Psoas muscle (tissue), 8 donors: ENCODE results near the gene SLC22A12. TPM values are rescaled to one million over a fixed set of nuclear protein-coding genes. Genes with fewer than 3 reads are reported as not detected.

ENCODE experiments used
- ATAC-seq, 4 donors: fragments of 200-7000 bp; cut with Tn5 transposase; one replicate each; pipeline ENCODE4 v1.9.1; 2020; ENCODE audit warnings: moderate library complexity in 3 of 4, mild to moderate bottlenecking in 2 of 4
- DNase-seq, 2 donors: peaks; one replicate each; pipeline ENCODE4 v3.0.0-alpha.2; 2020
- H3K27ac ChIP-seq: fragments of 200-600 bp; one replicate; pipeline ENCODE4 v1.8.0; 2022
- H3K27me3 ChIP-seq, 3 donors: fragments of 200-600 bp in 1 of 3; one replicate each; pipeline versions ENCODE4 v1.6.1 to v1.8.0; 2013 to 2022; ENCODE audit warnings: low read length in 2 of 3, mild to moderate bottlenecking in 2 of 3, moderate library complexity in 1 of 3; ENCODE audit not compliant: insufficient read depth in 3 of 3
- H3K36me3 ChIP-seq, 2 donors: fragments of 200-600 bp in 1 of 2; one replicate each; pipeline versions ENCODE4 v1.6.1 to v1.8.0; 2013 to 2022; ENCODE audit warnings: low read depth in 1 of 2, mild to moderate bottlenecking in 1 of 2, moderate library complexity in 1 of 2; ENCODE audit not compliant: insufficient read depth in 1 of 2
- H3K4me1 ChIP-seq: fragments of 200-600 bp; one replicate; pipeline ENCODE4 v1.8.0; 2022
- H3K4me3 ChIP-seq: fragments of 200-600 bp; one replicate; pipeline ENCODE4 v1.8.0; 2022; ENCODE audit warnings: mild to moderate bottlenecking
- H3K9me3 ChIP-seq: fragments of 200-600 bp; one replicate; pipeline ENCODE4 v1.8.0; 2022
- CTCF ChIP-seq: fragments of 200-600 bp; IDR thresholded peaks from one replicate; pipeline ENCODE4 v1.8.0; 2022; ENCODE audit warnings: antibody characterized with exemption
- WGBS, 3 donors: extraction: QIAGEN DNeasy Blood & Tissue Kit; methylation state at CpG; one replicate each; pipeline versions ENCODE4 v1.1.6 to v1.1.7; 2013; 5-methylcytosine and 5-hydroxymethylcytosine counted together
- intact Hi-C, 2 donors: fragments of 100-400 bp; cut with DNase I; formaldehyde crosslinking; loops; one replicate each; pipeline versions ENCODE4 v1.11.0 to v1.14.2; 2022
- polyA plus RNA-seq, 3 donors: library from polyadenylated mRNA; stranded (reverse); fragments of 200-250 nt; gene quantifications; one replicate each; pipeline ENCODE4 v1.2.3, GENCODE V29; 2013
- total RNA-seq, 4 donors: library from RNA; stranded (reverse); fragmentation: NEBNext Ultra II Directional in 2 of 4; extraction: Animal tissue kit (Norgen Biotek cat#: 25700) in 2 of 4; gene quantifications; one replicate each; pipeline versions ENCODE4 v1.2.1 to v1.2.4, GENCODE V29; 2021 to 2023
- donor health status: healthy with polysubstance abuse.
- donor health status: DM: no; HTN: no; CAD: no; lungs with moderate emphysema.
- donor health status: Bipolar disorder and iron deficiency.
- donor health status: healthy.
- donor health status: DM: yes; HTN: yes; CAD: no.
- donor health status: DM: no; HTN: no; CAD: no.
- donor health status: DM: no; HTN: no; CAD: no.
- donor health status: DM: yes; HTN: yes; CAD: no.

SLC22A12 gene
- total and polyA plus RNA-seq, 7 donors, result not detected

- Histone ChIP-seq H3K27ac (no peak overlapping the region), H3K36me3 (no peaks in the 10 kb centered on the region), H3K27me3 (peaks cover 0 to 20% (median 4%) of the 10 kb centered on the region in 3 donors), H3K4me1 (no peaks in the 10 kb centered on the region), H3K9me3 (no peaks in the 10 kb centered on the region), H3K4me3 (no peak overlapping the region)
- intact Hi-C loops, result no loop called here
- TF ChIP-seq CTCF, result no peak
- WGBS, 3 donors, result 56 to 63% (median 62%) methylated on average over 10 of the region's 10 CpGs
- DNase-seq (no peak), ATAC-seq (no peak)
Measured at GRCh38 chr11:64605244-64605560, 14.2 kb downstream of the SLC22A12 start.

- intact Hi-C loops, result no loop called here
- TF ChIP-seq CTCF, result no peak
- 67 to 75% (median 69%) methylated on average over 20 to 21 of the region's 21 CpGs for WGBS, 3 donors
- no peaks in the 10 kb centered on the region for H3K36me3 ChIP-seq
- no peaks in the 10 kb centered on the region for H3K4me1 ChIP-seq
- ATAC-seq (no peak), DNase-seq (no peak)
- peaks cover 0 to 20% (median 4%) of the 10 kb centered on the region in 3 donors for H3K27me3 ChIP-seq
- H3K9me3 ChIP-seq, result no peaks in the 10 kb centered on the region
- no peak overlapping the region for H3K27ac ChIP-seq
- H3K4me3 ChIP-seq, result no peak overlapping the region
Measured at GRCh38 chr11:64605656-64606585, 14.9 kb downstream of the SLC22A12 start.

- Histone ChIP-seq H3K4me3 (no peak overlapping the region), H3K36me3 (no peaks in the 10 kb centered on the region), H3K4me1 (no peaks in the 10 kb centered on the region), H3K27me3 (peaks cover 0 to 20% (median 4%) of the 10 kb centered on the region in 3 donors), H3K9me3 (no peaks in the 10 kb centered on the region), H3K27ac (no peak overlapping the region)
- intact Hi-C loops, result no loop called here
- DNase-seq (no peak), ATAC-seq (no peak)
- 77 to 83% (median 80%) methylated on average over 22 to 23 of the region's 23 CpGs for WGBS, 3 donors
- TF ChIP-seq CTCF, result no peak
Measured at GRCh38 chr11:64606796-64607380, 15.9 kb downstream of the SLC22A12 start.

- peaks cover 0 to 20% (median 4%) of the 10 kb centered on the region in 3 donors for H3K27me3 ChIP-seq
- no peaks in the 10 kb centered on the region for H3K9me3 ChIP-seq
- no peak for TF ChIP-seq CTCF
- no peaks in the 10 kb centered on the region for H3K36me3 ChIP-seq
- WGBS, 3 donors, result 71 to 75% (median 71%) methylated on average over 42 to 55 of the region's 55 CpGs
- H3K27ac ChIP-seq, result no peak overlapping the region
- ATAC-seq (peak in 1 of 4 donors; percentile 13), DNase-seq (no peak)
- H3K4me1 ChIP-seq, result no peaks in the 10 kb centered on the region
- peak overlapping the region; percentile 25 for H3K4me3 ChIP-seq
- intact Hi-C loops, result no loop called here
Measured at GRCh38 chr11:64607381-64607985, 16.5 kb downstream of the SLC22A12 start.
